ENCODE measurements around the gene ECT2. TPM values are rescaled to one million over a fixed set of nuclear protein-coding genes. Genes with fewer than 3 reads are reported as not detected.

The ECT2 gene
- total RNA-seq, 1 experiment from 2014 or later, result 81.3 TPM

- WGBS (ENCODE audit: extremely low coverage, insufficient read length, low lambda C conversion rate), result no CpG with 5 or more reads among the region's 4 CpGs
- no peak overlapping the region for H3K56ac ChIP-seq (ENCODE audit: insufficient read length, low read depth, low read length)
Measured at GRCh38 chr3:172840463-172840862, 89.9 kb downstream of the ECT2 start.

More at GRCh38 chr3:172840463-172840862, 89.9 kb downstream of the ECT2 start:
- H4K91ac ChIP-seq (ENCODE audit: insufficient read length, low read depth, low read length), result no peak overlapping the region
- H2BK20ac ChIP-seq (ENCODE audit: low read depth, low read length, poor library complexity, severe bottlenecking), result no peak overlapping the region
- H3K27me3 ChIP-seq (ENCODE audit: insufficient read depth, low read length), result no peaks in the 10 kb centered on the region
- H3K4ac ChIP-seq (ENCODE audit: low read depth, low read length), result no peak overlapping the region
- Mint-ChIP-seq H3K4me3 (no peak overlapping the region), H3K27me3 (ENCODE audit: low read depth) (no peaks in the 10 kb centered on the region), H3K4me1 (peaks cover 6 to 9% of the 10 kb centered on the region in 2 experiments), H3K36me3 (ENCODE audit: insufficient read depth in 1 of 3, low read depth in 3 of 3) (no peaks in the 10 kb centered on the region), H3K27ac (no peak overlapping the region), H3K9me3 (no peaks in the 10 kb centered on the region)
- H3K23ac ChIP-seq (ENCODE audit: insufficient read length, low read depth, low read length), result no peak overlapping the region
- H3K79me2 ChIP-seq (ENCODE audit: insufficient read depth, low read length), result no peaks in the 10 kb centered on the region
- no peak overlapping the region for H2BK120ac ChIP-seq (ENCODE audit: low read depth, low read length, poor library complexity, severe bottlenecking)
- H3T11ph ChIP-seq (ENCODE audit: low read length), result no peak overlapping the region
- no peak overlapping the region for H2BK12ac ChIP-seq (ENCODE audit: insufficient read length, low read depth, low read length)
- no peaks in the 10 kb centered on the region for H3K4me1 ChIP-seq (ENCODE audit: insufficient read depth, low read length)
- no peaks in the 10 kb centered on the region for H3K79me1 ChIP-seq (ENCODE audit: insufficient read depth, low read depth, low read length, poor library complexity, severe bottlenecking)
- no peaks in the 10 kb centered on the region for H4K20me1 ChIP-seq (ENCODE audit: control insufficient read depth, insufficient read depth, insufficient read length)
- no peak overlapping the region for H2BK15ac ChIP-seq (ENCODE audit: low read depth, low read length)
- H4K5ac ChIP-seq (ENCODE audit: insufficient read length, low read depth, low read length), result no peak overlapping the region
- no peak overlapping the region for H2AFZ ChIP-seq (ENCODE audit: low read length)
- H3K18ac ChIP-seq (ENCODE audit: insufficient read length, low read depth, low read length), result no peak overlapping the region
- no peak overlapping the region for H3K4me2 ChIP-seq (ENCODE audit: insufficient read depth, insufficient read length, low read length)
- TF ChIP-seq, protein P1, sequence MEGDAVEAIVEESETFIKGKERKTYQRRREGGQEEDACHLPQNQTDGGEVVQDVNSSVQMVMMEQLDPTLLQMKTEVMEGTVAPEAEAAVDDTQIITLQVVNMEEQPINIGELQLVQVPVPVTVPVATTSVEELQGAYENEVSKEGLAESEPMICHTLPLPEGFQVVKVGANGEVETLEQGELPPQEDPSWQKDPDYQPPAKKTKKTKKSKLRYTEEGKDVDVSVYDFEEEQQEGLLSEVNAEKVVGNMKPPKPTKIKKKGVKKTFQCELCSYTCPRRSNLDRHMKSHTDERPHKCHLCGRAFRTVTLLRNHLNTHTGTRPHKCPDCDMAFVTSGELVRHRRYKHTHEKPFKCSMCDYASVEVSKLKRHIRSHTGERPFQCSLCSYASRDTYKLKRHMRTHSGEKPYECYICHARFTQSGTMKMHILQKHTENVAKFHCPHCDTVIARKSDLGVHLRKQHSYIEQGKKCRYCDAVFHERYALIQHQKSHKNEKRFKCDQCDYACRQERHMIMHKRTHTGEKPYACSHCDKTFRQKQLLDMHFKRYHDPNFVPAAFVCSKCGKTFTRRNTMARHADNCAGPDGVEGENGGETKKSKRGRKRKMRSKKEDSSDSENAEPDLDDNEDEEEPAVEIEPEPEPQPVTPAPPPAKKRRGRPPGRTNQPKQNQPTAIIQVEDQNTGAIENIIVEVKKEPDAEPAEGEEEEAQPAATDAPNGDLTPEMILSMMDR (conservative IDR thresholded peaks at IDR 0.05), result no peak
- DNase-seq, result no peak
- H3K27ac ChIP-seq (ENCODE audit: insufficient read length, low read depth, low read length), result no peak overlapping the region
- H3K14ac ChIP-seq (ENCODE audit: insufficient read depth, low read length), result no peak overlapping the region
- H2AK5ac ChIP-seq (ENCODE audit: insufficient read length, low read length), result no peak overlapping the region
- H4K8ac ChIP-seq (replicated peaks; ENCODE audit: insufficient read length, low read depth, low read length), result no peak overlapping the region
- H2BK5ac ChIP-seq (ENCODE audit: insufficient read length, low read length), result no peak overlapping the region
- no peaks in the 10 kb centered on the region for H3K23me2 ChIP-seq (ENCODE audit: insufficient read length, low read depth, low read length, poor library complexity, severe bottlenecking)
- H3K9ac ChIP-seq (ENCODE audit: extremely low read depth, insufficient read length, low read length), result no peak overlapping the region
- no peaks in the 10 kb centered on the region for H3K9me3 ChIP-seq (ENCODE audit: control insufficient read depth, low read depth, low read length)
